SK-N-SH treated with all-trans-retinoic acid at 6 μM for 48 hours (cell line): ENCODE measurements around the gene RNF144B.

Experiments used
- ATAC-seq: fragments of 200-7000 bp; cut with Tn5 transposase; 3 replicates; pipeline ENCODE4 v1.9.1; 2020; ENCODE audit warnings: mild to moderate bottlenecking, moderate library complexity
- ARNTL ChIP-seq: fragments of 450-650 bp; formaldehyde crosslinking; IDR thresholded peaks from 2 replicates; pipeline ENCODE4 v1.5.0; 2020; ENCODE audit warnings: low read depth, mild to moderate bottlenecking, moderate library complexity, borderline replicate concordance
- BACH2 ChIP-seq: fragments of 250-450 bp; sonication (Bioruptor Pico); IDR thresholded peaks from 2 replicates; pipeline ENCODE4 v1.9.0; 2021; ENCODE audit warnings: mild to moderate bottlenecking, borderline replicate concordance
- CSDC2 ChIP-seq: fragments of 250-450 bp; sonication (Bioruptor Pico); IDR thresholded peaks from 2 replicates; pipeline ENCODE4 v1.5.0; 2020; ENCODE audit warnings: mild to moderate bottlenecking, moderate library complexity
- GLIS3 ChIP-seq: fragments of 250-450 bp; sonication (Bioruptor Pico); IDR thresholded peaks from 2 replicates; pipeline ENCODE4 v1.5.0; 2020; ENCODE audit warnings: mild to moderate bottlenecking, moderate library complexity
- ISL1 ChIP-seq: fragments of 250-450 bp; sonication (Bioruptor Pico); IDR thresholded peaks from 2 replicates; pipeline ENCODE4 v2.1.2; 2022; ENCODE audit warnings: mild to moderate bottlenecking, moderate library complexity
- OSR1 ChIP-seq: fragments of 250-450 bp; sonication (Bioruptor Pico); IDR thresholded peaks from 2 replicates; pipeline ENCODE4 v1.8.0; 2022; ENCODE audit warnings: moderate library complexity, mild to moderate bottlenecking, inconsistent platforms
- PPARA ChIP-seq: fragments of 250-450 bp; sonication (Bioruptor Pico); IDR thresholded peaks from 2 replicates; pipeline ENCODE4 v1.5.0; 2020; ENCODE audit warnings: mild to moderate bottlenecking, borderline replicate concordance
- RARB ChIP-seq: fragments of 250-450 bp; sonication (Bioruptor Pico); IDR thresholded peaks from 2 replicates; pipeline ENCODE4 v1.8.0; 2021; ENCODE audit warnings: mild to moderate bottlenecking, moderate library complexity
- TCF4 ChIP-seq: fragments of 250-450 bp; sonication (Bioruptor Pico); IDR thresholded peaks from 2 replicates; pipeline ENCODE4 v1.8.0; 2021; ENCODE audit warnings: mild to moderate bottlenecking, moderate library complexity, borderline replicate concordance
- ZC3H10 ChIP-seq: fragments of 250-450 bp; sonication (Bioruptor Pico); IDR thresholded peaks from 2 replicates; pipeline ENCODE4 v1.5.1; 2021; ENCODE audit warnings: mild to moderate bottlenecking, moderate library complexity
- ZFP3 ChIP-seq: fragments of 250-450 bp; sonication (Bioruptor Pico); IDR thresholded peaks from 2 replicates; pipeline ENCODE4 v1.5.0; 2020; ENCODE audit warnings: mild to moderate bottlenecking, moderate library complexity
- ZFP30 ChIP-seq: fragments of 450-650 bp; formaldehyde crosslinking; IDR thresholded peaks from 2 replicates; pipeline ENCODE4 v1.5.0; 2022; ENCODE audit warnings: mild to moderate bottlenecking, moderate library complexity
- ZNF565 ChIP-seq: fragments of 450-650 bp; formaldehyde crosslinking; conservative IDR thresholded peaks from 2 replicates; pipeline ENCODE4 v1.5.0; 2020; ENCODE audit warnings: low read depth, mild to moderate bottlenecking, moderate library complexity
- ZNF8 ChIP-seq: fragments of 450-650 bp; formaldehyde crosslinking; IDR thresholded peaks from 2 replicates; pipeline ENCODE4 v1.5.0; 2020; ENCODE audit warnings: mild to moderate bottlenecking, moderate library complexity
- TF ChIP-seq, protein P1 (sequence below): fragments of 250-450 bp; sonication (Bioruptor Pico); IDR thresholded peaks from 2 replicates; pipeline ENCODE4 v1.8.0; 2021; ENCODE audit warnings: low read depth, mild to moderate bottlenecking, moderate library complexity, borderline replicate concordance
- TF ChIP-seq, protein P2 (sequence below): fragments of 250-450 bp; sonication (Bioruptor Pico); IDR thresholded peaks from 2 replicates; pipeline ENCODE4 v1.8.0; 2020; ENCODE audit warnings: mild to moderate bottlenecking, moderate library complexity, borderline replicate concordance
- TF ChIP-seq, protein P3 (sequence below): fragments of 250-450 bp; sonication (Bioruptor Pico); IDR thresholded peaks from 2 replicates; pipeline ENCODE4 v1.5.1; 2021; ENCODE audit warnings: mild to moderate bottlenecking, moderate library complexity
- TF ChIP-seq, protein P4 (sequence below): fragments of 250-450 bp; sonication (Bioruptor Pico); IDR thresholded peaks from 2 replicates; pipeline ENCODE4 v1.5.1; 2020; ENCODE audit warnings: low read depth, mild to moderate bottlenecking, moderate library complexity

Gene RNF144B

DNA sequence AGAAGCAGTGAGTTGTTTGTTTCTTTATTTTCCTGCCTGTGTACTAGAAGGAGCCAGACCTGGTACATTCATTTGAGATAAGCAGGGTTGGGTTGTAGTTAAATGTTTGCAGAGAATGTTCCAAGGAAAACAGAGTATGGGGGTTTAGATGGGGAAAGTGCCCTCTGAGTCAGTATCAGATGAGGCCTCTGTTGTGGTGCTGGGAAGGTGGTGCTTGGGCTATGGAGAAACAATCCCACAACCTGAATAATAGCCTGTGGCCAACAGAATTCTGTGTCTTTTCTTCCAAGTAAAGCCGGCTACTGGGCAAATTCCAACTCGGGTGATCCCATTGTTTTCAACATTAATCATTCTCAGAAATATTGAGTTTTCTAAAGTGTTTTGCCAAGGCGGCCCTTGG, 109.3 kb downstream of the RNF144B start:
- ATAC-seq, result no peak
- TF ChIP-seq, protein P1, sequence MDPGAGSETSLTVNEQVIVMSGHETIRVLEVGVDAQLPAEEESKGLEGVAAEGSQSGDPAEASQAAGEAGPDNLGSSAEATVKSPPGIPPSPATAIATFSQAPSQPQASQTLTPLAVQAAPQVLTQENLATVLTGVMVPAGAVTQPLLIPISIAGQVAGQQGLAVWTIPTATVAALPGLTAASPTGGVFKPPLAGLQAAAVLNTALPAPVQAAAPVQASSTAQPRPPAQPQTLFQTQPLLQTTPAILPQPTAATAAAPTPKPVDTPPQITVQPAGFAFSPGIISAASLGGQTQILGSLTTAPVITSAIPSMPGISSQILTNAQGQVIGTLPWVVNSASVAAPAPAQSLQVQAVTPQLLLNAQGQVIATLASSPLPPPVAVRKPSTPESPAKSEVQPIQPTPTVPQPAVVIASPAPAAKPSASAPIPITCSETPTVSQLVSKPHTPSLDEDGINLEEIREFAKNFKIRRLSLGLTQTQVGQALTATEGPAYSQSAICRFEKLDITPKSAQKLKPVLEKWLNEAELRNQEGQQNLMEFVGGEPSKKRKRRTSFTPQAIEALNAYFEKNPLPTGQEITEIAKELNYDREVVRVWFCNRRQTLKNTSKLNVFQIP (CRISPR knock-in tag), result no peak
- TF ChIP-seq PPARA (CRISPR knock-in tag), result no peak

DNA sequence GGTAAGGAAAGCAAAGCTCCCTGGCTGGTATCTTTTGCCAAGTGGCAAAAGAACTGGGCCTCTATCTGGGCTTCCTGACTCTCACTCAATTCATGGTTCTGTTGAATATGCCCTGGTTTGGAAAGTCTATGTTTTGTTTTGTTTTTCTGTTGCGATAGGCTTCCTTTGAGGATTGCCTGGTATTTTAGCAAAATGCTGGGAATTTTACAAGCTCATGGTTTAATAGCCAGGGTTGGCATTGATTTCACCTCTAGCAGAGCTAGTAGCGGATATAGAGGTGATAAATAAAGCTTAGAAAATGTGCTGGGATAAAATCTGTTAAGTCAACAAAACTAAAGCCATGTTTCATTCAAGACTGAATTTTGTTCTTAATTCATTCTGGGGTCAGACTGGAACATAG, 109.9 kb downstream of the RNF144B start:
- TF ChIP-seq BACH2 (no peak), OSR1 (CRISPR knock-in tag) (no peak), ISL1 (CRISPR knock-in tag) (no peak), PPARA (CRISPR knock-in tag) (no peak), ARNTL (CRISPR knock-in tag) (no peak), ZFP3 (CRISPR knock-in tag) (no peak), ZC3H10 (CRISPR knock-in tag) (no peak), TCF4 (CRISPR knock-in tag) (no peak), ZNF8 (no peak), ZNF565 (CRISPR knock-in tag) (no peak), ZFP30 (no peak), GLIS3 (CRISPR knock-in tag) (no peak), CSDC2 (CRISPR knock-in tag) (no peak), RARB (CRISPR knock-in tag) (no peak)
- TF ChIP-seq, protein P2, sequence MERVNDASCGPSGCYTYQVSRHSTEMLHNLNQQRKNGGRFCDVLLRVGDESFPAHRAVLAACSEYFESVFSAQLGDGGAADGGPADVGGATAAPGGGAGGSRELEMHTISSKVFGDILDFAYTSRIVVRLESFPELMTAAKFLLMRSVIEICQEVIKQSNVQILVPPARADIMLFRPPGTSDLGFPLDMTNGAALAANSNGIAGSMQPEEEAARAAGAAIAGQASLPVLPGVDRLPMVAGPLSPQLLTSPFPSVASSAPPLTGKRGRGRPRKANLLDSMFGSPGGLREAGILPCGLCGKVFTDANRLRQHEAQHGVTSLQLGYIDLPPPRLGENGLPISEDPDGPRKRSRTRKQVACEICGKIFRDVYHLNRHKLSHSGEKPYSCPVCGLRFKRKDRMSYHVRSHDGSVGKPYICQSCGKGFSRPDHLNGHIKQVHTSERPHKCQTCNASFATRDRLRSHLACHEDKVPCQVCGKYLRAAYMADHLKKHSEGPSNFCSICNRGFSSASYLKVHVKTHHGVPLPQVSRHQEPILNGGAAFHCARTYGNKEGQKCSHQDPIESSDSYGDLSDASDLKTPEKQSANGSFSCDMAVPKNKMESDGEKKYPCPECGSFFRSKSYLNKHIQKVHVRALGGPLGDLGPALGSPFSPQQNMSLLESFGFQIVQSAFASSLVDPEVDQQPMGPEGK, result no peak
- TF ChIP-seq, protein P1 (CRISPR knock-in tag), result no peak
- no peak for ATAC-seq

DNA sequence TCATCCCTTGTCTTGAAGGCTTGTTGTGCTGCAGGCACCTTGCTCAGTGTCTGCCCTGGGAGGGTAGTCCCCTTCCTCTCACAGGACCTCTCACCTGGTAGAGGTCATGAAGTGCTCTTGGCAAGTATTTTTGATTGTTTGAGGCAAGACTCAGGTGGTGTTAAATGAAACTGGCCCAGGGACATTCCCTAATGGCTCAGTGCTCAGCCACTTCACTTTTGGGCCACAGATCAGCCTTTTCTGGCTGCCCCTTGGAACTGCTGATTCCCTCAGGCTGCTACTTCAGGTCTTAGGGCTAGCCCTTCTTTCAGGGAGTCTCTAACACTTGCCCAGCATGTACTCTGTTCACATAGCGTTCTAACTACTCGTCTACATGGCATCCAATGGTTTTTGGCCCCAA, 111.3 kb downstream of the RNF144B start:
- ATAC-seq, result no peak
- TF ChIP-seq ARNTL (CRISPR knock-in tag) (no peak), ZNF565 (CRISPR knock-in tag) (no peak), PPARA (CRISPR knock-in tag) (no peak), CSDC2 (CRISPR knock-in tag) (no peak), ZC3H10 (CRISPR knock-in tag) (no peak), GLIS3 (CRISPR knock-in tag) (no peak), TCF4 (CRISPR knock-in tag) (no peak), ZFP3 (CRISPR knock-in tag) (no peak), ZNF8 (no peak), RARB (CRISPR knock-in tag) (no peak)
- TF ChIP-seq, protein P3, sequence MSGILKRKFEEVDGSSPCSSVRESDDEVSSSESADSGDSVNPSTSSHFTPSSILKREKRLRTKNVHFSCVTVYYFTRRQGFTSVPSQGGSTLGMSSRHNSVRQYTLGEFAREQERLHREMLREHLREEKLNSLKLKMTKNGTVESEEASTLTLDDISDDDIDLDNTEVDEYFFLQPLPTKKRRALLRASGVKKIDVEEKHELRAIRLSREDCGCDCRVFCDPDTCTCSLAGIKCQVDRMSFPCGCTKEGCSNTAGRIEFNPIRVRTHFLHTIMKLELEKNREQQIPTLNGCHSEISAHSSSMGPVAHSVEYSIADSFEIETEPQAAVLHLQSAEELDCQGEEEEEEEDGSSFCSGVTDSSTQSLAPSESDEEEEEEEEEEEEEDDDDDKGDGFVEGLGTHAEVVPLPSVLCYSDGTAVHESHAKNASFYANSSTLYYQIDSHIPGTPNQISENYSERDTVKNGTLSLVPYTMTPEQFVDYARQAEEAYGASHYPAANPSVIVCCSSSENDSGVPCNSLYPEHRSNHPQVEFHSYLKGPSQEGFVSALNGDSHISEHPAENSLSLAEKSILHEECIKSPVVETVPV, result no peak
- TF ChIP-seq, protein P4, sequence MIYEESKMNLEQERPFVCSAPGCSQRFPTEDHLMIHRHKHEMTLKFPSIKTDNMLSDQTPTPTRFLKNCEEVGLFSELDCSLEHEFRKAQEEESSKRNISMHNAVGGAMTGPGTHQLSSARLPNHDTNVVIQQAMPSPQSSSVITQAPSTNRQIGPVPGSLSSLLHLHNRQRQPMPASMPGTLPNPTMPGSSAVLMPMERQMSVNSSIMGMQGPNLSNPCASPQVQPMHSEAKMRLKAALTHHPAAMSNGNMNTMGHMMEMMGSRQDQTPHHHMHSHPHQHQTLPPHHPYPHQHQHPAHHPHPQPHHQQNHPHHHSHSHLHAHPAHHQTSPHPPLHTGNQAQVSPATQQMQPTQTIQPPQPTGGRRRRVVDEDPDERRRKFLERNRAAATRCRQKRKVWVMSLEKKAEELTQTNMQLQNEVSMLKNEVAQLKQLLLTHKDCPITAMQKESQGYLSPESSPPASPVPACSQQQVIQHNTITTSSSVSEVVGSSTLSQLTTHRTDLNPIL (CRISPR knock-in tag), result no peak
- TF ChIP-seq, protein P1 (CRISPR knock-in tag), result no peak
